Mammary epithelial cell (primary cell): ENCODE results near the gene KNOP1.

Source experiments
- CTCF ChIP-seq, 2 donors: IDR thresholded peaks in 1 of 2; conservative IDR thresholded peaks in 1 of 2; 2 replicates each; pipeline ENCODE4 v1.5.1; 2011 to 2012; ENCODE audit warnings: inconsistent platforms in 2 of 2, low read length in 2 of 2, mild to moderate bottlenecking in 2 of 2, control low read depth in 1 of 2, low read depth in 1 of 2; ENCODE audit not compliant: insufficient read depth in 1 of 2; ENCODE audit errors: extremely low read depth in 1 of 2
- EZH2 ChIP-seq: IDR thresholded peaks from 2 replicates; pipeline ENCODE4 v1.6.1; 2012; ENCODE audit warnings: low read length, inconsistent platforms, borderline replicate concordance

GRCh38 chr16:19743816-19744159, 25.8 kb upstream of the KNOP1 start:
- TF ChIP-seq CTCF (conservative IDR thresholded peaks at IDR 0.05 in 1 of 2, IDR thresholded peaks at IDR 0.05 in 1 of 2; ENCODE audit: extremely low read depth in 1 of 2, insufficient read depth in 1 of 2, low read depth in 1 of 2, low read length in 2 of 2): no peak
- TF ChIP-seq EZH2: no peak
